ENCODE results near the gene PDPK1.
"Not testable (repeated sequence)": the region's sequence is repeated elsewhere in the genome, so short reads cannot be mapped to it uniquely, and the experiment has no call there.

PDPK1 gene

DNA sequence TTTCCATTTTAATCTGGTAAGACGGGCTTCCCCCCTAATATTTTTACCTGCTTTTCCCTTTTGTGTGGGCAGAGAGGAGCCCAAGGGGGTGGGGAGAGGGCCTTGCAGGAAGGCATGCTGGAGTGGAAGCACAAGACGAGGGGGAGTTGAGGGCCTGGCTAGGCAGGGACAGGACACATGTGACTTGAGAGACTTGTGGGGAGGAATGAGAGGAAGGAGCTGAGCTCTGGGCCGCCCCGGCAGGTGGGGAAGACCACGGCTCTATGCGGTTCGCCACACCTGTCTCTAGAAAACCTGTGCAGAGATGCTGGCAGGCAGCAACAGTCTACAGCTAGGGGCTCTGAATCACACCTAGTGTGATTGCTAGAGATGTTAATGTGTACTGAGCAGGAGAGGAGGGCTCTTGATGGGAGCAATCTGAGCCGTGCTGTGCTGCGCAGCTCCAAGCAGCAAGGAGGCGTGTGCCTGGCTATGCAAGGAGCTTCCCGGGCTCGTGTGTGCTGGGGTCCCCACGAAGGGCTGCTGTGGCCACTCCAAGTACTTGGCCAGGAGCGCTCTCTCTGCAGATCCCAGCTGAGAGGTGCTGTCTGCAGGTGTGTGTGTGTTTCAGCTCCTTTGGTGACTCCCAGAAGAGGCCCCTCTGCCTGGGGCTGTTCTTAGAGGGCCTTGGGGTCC lies 50.2 kb downstream of the PDPK1 start:
- no peak for DNase-seq (ENCODE audit: low spot score)

DNA sequence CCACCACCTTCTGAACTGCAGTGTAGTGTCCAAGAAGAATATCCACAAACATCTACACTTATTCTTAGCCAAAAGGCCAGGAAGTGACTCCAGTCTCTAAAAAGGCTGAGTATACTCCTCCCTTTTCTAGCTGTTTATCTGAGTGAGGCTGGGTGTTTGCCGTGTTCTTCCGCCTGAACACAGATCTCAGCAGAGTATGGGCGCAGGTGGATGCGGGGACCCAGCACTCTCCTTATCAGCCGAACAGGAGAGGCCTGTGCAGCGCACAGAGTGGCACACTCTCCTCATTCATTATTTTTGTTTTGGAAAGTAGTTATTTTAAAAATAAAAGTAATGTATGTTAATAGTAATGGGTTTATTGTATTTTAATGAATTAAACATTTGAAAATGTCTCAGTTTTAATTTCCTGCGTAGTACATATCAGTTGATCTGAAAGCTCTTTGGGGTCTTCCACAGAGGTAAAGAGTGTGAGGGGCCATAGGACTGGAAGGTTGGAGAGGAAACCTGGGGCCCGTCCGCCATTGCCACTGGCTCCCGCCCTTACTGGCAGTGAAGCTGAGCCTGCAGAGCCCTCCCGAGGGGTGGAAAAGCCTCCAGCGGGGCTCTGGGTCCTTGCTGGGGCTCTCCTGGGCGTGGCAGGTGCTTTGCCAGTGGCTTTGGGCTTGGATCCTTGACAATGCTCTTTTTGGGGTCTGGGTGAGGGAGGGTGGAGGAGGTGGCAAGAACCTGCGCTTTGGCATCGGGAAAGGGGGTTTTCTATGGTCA lies 53.8 kb downstream of the PDPK1 start:
- no peak for DNase-seq (ENCODE audit: low spot score)

DNA sequence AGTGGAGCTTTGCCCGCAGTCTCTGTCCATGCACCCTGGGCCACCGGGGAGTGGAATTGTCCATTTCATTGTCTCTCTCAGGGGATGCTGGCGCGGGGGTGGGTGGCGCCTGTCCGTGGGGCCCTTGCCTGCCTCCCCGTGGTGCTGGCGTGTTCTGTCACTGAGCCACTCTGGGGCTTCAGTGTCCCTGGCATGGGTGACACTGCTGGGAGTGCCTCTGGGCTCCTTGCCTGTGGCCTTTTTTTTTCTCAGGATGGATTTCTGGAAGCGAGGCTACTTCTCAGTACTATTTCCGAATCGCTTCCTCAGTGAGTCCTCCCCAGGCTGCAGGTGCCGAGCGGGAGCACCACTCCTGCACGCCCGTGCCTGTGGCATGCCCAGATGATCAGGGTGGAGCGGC lies 55.0 kb downstream of the PDPK1 start:
- no peak for DNase-seq (ENCODE audit: low spot score)

DNA sequence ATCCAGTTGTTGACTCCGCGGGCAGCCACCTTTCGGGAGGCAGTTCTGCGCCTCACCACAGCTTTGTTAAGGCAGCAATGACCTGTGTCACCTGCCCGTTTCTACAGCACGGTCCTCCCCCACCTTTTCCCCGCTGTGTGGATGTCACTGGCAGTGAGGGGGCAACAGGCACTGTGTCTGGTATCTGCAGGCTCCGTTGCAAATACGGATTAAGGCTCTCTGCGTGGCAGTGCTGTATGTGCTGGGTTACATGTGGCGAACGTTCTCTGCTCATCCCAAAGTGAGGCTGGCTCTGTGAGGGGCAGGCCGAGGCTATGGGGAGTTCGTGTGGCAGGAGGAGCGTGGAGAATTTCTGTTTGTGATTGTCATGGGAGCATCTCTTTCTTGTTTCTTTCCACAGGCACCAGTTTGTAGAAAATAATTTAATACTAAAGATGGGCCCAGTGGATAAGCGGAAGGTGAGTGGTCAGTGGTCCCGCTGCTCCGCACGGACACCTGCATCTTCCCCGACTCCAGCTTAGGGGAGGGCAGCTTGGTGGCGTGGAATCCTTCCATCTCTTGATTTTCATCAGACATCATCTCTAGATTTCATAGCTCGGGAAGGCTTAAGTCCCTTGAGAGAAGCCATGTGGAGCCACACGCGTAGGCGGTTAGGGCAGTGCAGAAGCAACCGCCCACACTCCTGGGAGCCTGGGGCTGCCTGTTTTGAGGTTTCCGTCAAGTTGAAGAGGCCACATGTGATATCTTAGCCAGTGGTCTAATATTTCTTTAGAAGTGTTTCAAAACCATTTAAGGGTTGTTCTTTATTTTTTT lies 57.8 kb downstream of the PDPK1 start:
- no peak for DNase-seq (ENCODE audit: low spot score)

DNA sequence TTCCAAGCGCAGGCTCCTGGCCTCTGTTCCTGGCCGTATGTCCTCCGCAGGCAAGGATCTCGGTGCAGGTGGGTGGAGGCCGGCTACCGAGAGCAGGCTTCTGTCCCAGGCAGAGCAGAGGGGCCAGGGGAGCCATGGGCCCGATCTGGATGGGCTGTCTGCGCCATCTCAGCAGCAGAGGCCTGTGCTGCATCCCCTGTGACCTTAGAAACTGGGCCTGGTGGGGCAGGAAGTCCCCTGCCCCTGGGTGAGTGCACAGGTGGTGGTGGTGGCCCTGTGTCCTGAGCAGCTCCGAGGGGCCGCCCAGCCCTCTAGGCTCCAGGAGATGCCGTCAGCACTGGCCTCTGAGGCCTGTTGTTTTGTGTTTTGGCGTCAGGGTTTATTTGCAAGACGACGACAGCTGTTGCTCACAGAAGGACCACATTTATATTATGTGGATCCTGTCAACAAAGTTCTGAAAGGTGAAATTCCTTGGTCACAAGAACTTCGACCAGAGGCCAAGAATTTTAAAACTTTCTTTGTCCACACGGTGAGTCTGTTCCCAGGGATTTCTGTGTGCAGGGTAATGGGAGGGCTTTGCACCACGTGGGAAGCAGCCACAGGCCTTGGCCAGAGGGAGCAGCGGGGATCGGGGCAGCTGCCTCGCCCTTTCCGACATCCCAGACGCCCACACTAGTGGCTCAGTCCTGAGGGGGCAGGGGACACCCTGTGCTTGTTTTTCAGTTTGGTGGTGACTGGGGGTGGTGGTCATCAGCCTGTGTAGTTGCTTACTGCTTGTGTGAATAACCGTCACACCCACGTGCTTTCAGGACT lies 59.1 kb downstream of the PDPK1 start:
- DNase-seq (ENCODE audit: low spot score) = no peak

DNA sequence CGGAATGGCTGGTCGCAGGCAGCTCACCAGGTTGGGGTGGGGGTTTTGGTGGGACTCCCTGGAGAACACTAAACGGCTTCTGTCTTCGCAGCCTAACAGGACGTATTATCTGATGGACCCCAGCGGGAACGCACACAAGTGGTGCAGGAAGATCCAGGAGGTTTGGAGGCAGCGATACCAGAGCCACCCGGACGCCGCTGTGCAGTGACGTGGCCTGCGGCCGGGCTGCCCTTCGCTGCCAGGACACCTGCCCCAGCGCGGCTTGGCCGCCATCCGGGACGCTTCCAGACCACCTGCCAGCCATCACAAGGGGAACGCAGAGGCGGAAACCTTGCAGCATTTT lies 59.7 kb downstream of the PDPK1 start:
- no peak for DNase-seq (ENCODE audit: low spot score)

DNA sequence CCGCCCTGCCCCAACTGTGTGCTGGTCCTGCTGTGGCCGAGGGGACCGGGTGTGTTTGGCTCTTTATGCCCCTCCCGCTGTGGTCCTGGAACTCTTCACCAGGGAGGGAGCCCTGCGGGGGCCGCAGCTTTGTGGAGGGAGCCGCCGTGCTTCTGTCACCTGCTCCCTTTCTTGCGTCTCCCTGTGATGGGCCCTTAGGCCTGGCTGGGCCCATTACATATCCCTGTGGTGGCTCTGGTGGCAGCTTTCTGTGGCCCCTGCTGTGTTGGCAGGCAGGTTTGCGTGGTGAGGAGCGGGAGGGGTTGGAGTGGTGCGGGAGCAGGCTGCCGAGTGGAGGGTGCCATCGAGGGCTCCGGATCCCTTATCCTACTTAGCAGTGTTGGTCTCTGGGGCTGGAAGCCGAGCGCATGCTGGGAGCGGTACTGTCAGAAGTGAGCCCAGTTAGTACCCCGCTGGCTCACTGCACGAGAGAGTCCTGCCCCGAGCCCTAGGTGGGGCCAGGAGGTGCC lies 60.4 kb downstream of the PDPK1 start:
- no peak for DNase-seq (ENCODE audit: low spot score)

DNA sequence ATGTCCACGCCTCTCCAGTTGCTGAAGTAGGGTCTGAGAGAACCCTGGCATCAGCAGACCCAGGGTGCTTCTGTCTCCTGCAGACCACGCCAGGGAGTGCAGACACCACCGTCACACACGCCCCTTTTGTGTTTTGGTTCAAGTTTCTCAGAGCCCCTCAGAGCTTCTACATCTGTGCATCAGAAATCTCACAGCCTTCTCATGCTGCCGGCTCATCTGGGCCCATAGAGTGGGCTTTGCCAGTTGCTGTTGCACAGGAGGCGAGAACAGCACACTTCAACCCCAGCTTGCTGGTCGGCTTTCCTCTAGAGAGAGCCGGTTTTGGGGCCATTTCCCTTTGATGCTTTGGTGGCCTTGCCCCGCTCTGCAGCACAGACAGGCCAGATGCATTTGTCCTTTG lies 60.9 kb downstream of the PDPK1 start:
- no peak for DNase-seq (ENCODE audit: low spot score)

DNA sequence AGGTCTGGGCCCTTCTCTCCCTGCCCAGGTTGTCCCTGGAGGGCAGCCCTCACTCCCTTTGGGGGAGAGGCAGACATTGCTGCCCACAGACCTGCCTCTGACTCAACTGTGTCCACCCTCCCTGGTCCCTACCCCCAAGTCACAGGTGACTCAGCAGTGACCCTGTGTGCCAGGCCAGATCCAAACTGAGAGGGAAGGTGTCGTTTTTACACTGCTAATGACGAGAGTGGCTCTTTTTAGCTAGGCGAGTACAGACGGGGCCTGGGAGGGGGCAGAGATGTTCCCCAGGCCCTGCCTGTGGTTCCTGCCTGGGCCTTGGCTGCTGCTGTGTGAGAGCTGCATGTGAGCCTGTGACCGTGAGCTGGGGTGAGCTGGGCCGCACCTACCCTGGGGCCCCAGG lies 61.3 kb downstream of the PDPK1 start:
- DNase-seq (ENCODE audit: low spot score) = not testable (repeated sequence)

DNA sequence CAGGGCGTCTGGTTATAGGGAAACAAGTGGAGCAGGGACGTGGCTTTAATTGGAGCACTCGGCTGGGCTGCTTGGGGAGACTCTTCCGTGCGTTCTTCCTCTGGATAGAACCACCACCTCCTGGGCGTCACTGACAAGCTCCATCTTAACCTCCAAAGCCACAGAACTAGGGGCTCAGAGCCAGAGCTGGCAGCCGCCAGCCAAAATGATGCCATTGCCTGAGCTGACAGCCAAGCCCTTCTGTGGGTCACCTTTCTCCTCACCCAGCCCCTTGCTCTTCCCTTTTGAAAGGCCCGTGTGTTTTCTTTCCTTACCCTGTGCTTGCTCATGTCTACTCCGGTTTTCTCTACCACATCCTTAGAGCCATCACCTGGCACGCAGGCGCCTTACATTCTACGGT lies 62.0 kb downstream of the PDPK1 start:
- not testable (repeated sequence) for DNase-seq (ENCODE audit: low spot score)

DNA sequence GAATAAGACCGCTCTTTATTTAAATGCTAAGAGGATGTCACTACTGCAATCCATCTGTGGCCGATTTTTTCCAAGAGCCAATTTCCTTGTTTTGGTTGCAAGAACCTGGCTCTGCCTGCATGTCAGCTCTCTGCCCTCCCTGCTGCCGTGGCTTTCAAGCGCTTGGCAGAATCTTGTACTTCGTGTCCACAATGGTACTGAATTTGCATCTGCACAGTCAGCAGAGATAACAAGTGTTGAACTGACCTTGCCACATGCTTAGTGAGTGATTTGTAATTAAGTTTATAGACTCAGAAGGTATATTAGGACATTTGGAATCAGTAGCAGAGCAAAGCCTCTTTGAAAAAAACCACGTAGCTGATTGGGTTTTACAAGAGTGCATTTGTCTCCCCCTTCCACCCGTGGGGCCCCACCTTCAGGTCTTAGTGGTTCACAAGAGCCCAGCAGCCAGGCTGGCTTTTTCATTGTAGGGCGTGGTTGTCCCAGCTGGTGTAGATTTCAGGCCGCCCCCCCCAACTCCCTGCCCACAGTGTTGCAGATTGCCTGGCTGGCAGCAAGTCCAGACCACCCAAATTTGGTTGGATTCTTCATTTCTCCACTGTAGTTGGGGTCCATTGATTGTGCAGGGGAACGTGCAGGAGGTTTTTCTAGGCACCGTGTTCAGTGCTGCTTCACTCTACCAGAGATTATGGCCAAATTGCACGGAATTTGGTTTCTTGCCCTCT lies 63.6 kb downstream of the PDPK1 start:
- DNase-seq (ENCODE audit: low spot score) = not testable (repeated sequence)

DNA sequence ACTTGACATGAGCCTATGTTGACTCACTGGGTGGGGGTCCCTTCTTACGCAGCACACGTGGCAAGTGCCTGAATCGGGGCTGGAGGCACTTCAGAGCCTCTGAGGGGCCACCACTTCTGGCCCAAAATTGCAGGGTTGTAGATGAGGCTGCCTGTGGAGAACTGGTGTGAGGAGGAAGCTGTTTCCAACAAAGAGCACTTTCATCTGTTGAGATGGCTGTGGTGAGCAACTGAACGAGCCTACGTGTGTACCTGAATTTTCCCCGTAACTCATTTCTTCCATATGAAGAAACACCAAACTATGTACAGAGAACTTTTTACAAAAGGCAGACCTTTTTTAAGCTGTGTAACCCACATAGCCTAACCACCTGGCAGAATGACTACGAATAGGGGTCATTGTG lies 64.4 kb downstream of the PDPK1 start:
- DNase-seq (ENCODE audit: low spot score) = not testable (repeated sequence)

DNA sequence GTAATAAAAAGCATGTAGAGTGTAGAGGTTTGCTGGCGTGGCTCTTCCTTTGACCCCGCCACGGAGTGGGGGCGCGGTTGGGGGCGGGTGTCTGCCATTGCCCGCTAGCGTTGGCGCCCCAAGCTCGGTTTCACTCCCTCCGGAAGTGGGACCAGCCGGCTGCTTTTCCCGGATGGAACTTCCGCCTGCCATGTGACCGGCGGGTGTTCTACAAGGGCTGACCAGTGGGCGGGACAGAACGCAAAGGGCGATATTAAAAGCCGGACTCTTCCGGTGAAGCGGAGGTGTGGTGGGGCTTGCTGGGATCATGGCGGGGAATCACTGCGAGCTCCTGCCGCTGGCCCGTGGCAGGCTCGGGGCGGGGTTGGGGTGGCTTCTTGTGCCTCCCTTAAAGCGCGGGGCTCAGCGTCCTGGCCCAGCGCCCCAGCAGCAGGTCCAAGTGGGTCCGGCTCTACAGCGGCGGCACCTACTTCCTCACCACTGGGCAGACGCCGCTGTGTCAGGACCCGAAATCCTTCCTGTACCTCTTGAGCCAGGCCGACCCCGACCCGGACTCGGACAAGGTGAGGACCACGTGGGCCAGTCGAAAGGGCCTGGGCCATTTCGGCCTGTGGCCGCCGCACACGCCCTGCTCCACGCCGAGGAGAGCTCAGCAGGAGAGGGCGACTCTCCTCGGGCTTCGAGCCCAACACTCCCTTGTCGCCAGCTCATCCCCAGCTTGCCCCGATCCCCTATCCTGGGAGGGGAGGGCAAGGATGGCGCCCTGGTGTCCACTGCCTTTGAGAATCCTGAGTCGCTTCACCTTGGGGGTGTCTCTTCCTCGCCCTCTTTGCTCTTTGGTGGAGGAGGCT lies 65.6 kb downstream of the PDPK1 start:
- peak; percentile 96 for DNase-seq (ENCODE audit: low spot score)

DNA sequence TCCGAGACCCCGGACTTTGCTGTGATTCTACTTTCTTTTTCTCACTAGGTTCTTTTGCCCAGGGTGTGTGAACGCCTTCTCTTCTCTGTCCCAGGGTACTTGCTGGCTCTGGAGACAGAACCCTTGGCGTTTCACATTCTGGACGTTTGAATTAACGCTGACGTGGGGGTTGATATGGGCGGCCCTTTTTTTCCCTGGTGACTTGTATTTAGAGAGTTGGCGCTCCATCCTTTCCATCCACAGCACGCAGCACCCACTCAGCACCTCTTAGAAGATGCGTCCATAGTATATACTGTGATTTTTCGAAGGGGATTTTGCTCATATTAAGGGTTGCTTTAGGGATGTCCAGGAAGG lies 66.2 kb downstream of the PDPK1 start:
- not testable (repeated sequence) for DNase-seq (ENCODE audit: low spot score)

DNA sequence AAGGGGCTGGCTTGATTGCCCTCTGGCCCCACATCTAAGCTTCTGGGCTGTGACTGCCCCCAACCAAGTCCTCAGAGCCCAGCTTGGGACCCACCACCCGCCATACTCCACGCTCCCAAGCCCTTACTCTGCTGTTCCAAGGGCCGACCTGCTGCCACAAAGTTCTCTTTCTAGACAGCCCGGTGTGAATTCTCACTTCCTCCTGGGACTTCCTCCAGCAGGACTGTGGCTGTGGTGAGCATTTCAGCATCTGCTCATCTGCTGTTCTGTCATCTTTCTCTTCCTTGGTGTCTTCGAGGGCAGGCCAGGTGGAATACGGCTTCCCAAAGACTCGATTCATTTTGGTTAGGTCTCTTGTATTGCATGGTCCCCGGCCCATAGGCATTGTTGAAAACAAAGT lies 69.0 kb downstream of the PDPK1 start:
- not testable (repeated sequence) for DNase-seq (ENCODE audit: low spot score)

DNA sequence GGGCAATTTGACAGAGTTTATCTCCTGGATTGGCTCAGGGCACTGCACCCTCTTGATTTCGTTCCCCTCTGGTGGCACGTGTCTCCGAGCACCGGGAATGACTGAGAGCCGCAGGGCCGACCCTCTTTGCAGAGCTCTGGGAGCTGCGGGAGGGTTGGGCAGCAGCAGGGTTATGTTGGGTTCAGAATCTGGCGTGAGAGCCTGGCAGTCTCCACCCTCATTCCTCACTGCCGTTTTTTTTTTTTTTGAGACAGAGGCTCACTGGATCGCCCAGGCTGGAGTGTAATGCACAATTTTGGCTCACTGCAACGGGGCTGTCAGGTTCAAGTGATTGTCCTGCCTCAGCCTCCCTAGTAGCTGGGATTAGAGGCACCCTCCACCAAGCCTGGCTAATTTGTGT lies 71.5 kb downstream of the PDPK1 start:
- DNase-seq (ENCODE audit: low spot score) = not testable (repeated sequence)

DNA sequence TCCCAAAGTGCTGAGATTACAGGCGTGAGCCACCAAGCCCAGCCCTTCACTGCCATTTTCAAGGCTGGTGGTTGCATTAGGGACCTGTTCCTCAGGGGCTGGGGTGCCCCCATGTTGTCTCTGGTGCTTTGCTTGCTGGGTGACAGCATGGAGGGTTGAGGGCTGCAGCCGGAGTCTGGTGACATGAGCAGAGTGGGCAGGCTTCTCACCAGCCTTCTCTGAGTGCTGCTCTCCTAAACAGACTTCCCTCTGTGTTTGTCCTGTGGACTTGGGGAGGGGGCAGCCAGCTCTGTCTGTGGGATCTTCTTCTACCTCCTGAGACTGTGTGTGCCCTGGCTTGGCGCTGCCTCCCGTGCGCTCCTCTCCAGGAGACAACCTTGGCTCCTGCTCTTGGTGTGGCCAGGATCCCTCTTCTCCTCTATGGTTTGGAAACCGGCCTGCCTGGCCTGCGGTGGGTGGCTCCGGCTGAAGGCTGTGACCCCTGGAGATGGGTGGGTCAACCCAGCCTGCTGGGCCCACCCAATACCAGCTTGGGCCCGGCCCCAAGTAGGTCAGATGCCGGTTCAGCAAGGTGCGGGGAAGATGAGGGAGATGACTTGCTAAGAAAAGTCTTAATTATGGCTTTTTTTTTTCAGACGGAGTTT lies 72.1 kb downstream of the PDPK1 start:
- DNase-seq (ENCODE audit: low spot score) = no peak

DNA sequence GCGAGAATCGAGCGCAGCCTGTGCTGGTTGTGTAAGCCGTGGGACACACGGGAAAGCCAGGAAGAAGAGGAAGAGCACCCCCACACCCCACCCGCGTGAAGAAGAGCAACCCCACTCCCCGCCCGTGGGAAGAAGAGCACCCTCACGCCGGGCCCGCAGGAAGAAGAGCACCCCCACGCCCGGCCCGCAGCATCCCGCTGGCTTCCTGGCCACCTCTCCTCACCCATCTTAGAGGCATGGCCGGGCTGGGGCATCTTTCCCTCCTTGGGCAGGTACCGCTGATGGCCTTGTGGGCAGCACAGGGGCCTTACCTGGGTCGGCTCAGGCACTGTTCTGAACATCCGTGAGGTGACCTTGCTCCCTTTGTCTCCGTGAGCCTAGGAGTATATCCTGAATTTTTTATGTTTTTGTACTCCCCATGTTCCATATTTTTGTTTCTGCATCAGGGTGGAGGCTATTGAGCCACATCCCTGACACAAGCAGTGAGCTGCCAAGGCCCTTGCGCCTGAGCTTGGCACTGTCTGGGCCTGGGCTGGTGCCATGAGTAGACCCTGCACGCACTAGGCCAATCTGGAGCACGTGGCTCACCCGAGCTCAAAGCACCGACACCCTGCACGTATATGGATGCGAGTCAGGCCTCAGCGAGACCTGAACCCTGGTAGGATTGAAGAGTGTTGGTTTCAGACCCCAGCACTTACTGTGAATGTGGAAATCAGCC lies 73.1 kb downstream of the PDPK1 start:
- DNase-seq (ENCODE audit: low spot score) = no peak

DNA sequence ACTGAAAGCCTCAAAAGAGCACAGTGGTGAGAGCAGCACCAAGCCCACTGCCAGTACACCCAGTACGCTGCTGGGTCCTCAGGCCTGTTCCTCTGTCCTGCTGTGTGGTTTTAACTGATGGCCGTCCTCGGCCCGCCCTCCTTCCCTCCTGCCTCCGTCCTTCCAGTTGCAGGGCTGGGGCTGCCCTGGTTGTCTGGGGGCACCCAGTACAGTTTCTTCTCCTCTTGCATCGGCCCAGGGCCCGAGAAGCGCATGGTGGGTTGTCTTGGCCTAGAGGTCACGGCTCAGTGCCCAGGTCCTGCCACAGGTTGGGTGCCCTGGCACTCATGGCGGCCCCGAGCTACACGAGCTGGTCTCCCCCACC lies 73.7 kb downstream of the PDPK1 start:
- DNase-seq (ENCODE audit: low spot score) = no peak

Data from ecto neural progenitor cell (in vitro differentiated cells).